H9 (cell line): ENCODE measurements around the gene SP110. TPM values are rescaled to one million over a fixed set of nuclear protein-coding genes. Genes with fewer than 3 reads are reported as not detected.

Source experiments
- DNase-seq: peaks from one replicate; pipeline ENCODE4 v3.0.0-alpha.2; 2017
- H2AFZ ChIP-seq: one replicate; pipeline ENCODE4 v1.6.1; 2013; ENCODE audit warnings: mild to moderate bottlenecking, low read length, control low read depth, moderate library complexity
- H2AK5ac ChIP-seq: 2 replicates; pipeline ENCODE4 v1.6.1; 2013; ENCODE audit warnings: low read length, control low read depth, mixed read lengths; ENCODE audit not compliant: insufficient read length
- H2BK120ac ChIP-seq: one replicate; pipeline ENCODE4 v1.6.1; 2013; ENCODE audit warnings: low read depth, mild to moderate bottlenecking, low read length, control low read depth, inconsistent platforms; ENCODE audit not compliant: poor library complexity, severe bottlenecking
- H2BK12ac ChIP-seq: 2 replicates; pipeline ENCODE4 v1.6.1; 2013; ENCODE audit warnings: low read length, control low read depth, mixed read lengths, low read depth; ENCODE audit not compliant: insufficient read length
- H2BK15ac ChIP-seq: 2 replicates; pipeline ENCODE4 v1.6.1; 2013; ENCODE audit warnings: low read depth, low read length, control low read depth
- H2BK20ac ChIP-seq: one replicate; pipeline ENCODE4 v1.6.1; 2013; ENCODE audit warnings: low read depth, mild to moderate bottlenecking, low read length, control low read depth, inconsistent platforms; ENCODE audit not compliant: poor library complexity, severe bottlenecking
- H2BK5ac ChIP-seq: 2 replicates; pipeline ENCODE4 v1.6.1; 2013; ENCODE audit warnings: low read length, control low read depth, mixed read lengths; ENCODE audit not compliant: insufficient read length
- H3K14ac ChIP-seq: 2 replicates; pipeline ENCODE4 v1.6.1; 2013; ENCODE audit warnings: low read length, control low read depth; ENCODE audit not compliant: insufficient read depth
- H3K18ac ChIP-seq: 2 replicates; pipeline ENCODE4 v1.6.1; 2013; ENCODE audit warnings: low read depth, mild to moderate bottlenecking, mixed read lengths, low read length, control low read depth; ENCODE audit not compliant: insufficient read length
- H3K23ac ChIP-seq: 2 replicates; pipeline ENCODE4 v1.6.1; 2013; ENCODE audit warnings: low read length, control low read depth, mixed read lengths, low read depth; ENCODE audit not compliant: insufficient read length
- H3K23me2 ChIP-seq: 2 replicates; pipeline ENCODE4 v1.6.1; 2013; ENCODE audit warnings: low read depth, mild to moderate bottlenecking, mixed read lengths, low read length, control low read depth; ENCODE audit not compliant: insufficient read length, poor library complexity, severe bottlenecking
- H3K27ac ChIP-seq: 2 replicates; pipeline ENCODE4 v1.5.1; 2013; ENCODE audit warnings: low read length, control low read depth, mixed read lengths, low read depth; ENCODE audit not compliant: insufficient read length
- H3K27me3 ChIP-seq: 2 replicates; pipeline ENCODE4 v1.6.1; 2013; ENCODE audit warnings: low read length, control low read depth, inconsistent platforms; ENCODE audit not compliant: insufficient read depth
- H3K4ac ChIP-seq: 2 replicates; pipeline ENCODE4 v1.6.1; 2013; ENCODE audit warnings: low read depth, mild to moderate bottlenecking, control low read depth, inconsistent platforms, low read length, moderate library complexity
- H3K4me1 ChIP-seq: 2 replicates; pipeline ENCODE4 v1.6.1; 2013; ENCODE audit warnings: low read length, control low read depth, inconsistent platforms; ENCODE audit not compliant: insufficient read depth
- H3K4me2 ChIP-seq: 2 replicates; pipeline ENCODE4 v1.6.1; 2013; ENCODE audit warnings: low read length, control low read depth, mixed read lengths; ENCODE audit not compliant: insufficient read length, insufficient read depth
- H3K56ac ChIP-seq: 2 replicates; pipeline ENCODE4 v1.6.1; 2013; ENCODE audit warnings: low read depth, mild to moderate bottlenecking, mixed read lengths, low read length, control low read depth; ENCODE audit not compliant: insufficient read length
- H3K79me1 ChIP-seq: 2 replicates; pipeline ENCODE4 v1.6.1; 2013; ENCODE audit warnings: low read depth, mild to moderate bottlenecking, moderate library complexity, low read length, control low read depth, inconsistent platforms; ENCODE audit not compliant: insufficient read depth, poor library complexity, severe bottlenecking
- H3K79me2 ChIP-seq: 2 replicates; pipeline ENCODE4 v1.6.1; 2013; ENCODE audit warnings: low read length, control low read depth, inconsistent platforms; ENCODE audit not compliant: insufficient read depth
- H3K9ac ChIP-seq: 2 replicates; pipeline ENCODE4 v1.6.1; 2013; ENCODE audit warnings: low read length, control low read depth, mixed read lengths; ENCODE audit not compliant: insufficient read length; ENCODE audit errors: extremely low read depth
- H3K9me3 ChIP-seq: one replicate; pipeline ENCODE4 v1.6.1; 2013; ENCODE audit warnings: low read depth, low read length, inconsistent platforms; ENCODE audit not compliant: control insufficient read depth
- H3T11ph ChIP-seq: one replicate; pipeline ENCODE4 v1.6.1; 2013; ENCODE audit warnings: mild to moderate bottlenecking, low read length, control low read depth, inconsistent platforms
- H4K20me1 ChIP-seq: one replicate; pipeline ENCODE4 v1.6.1; 2013; ENCODE audit not compliant: control insufficient read depth, insufficient read length, insufficient read depth
- H4K5ac ChIP-seq: 2 replicates; pipeline ENCODE4 v1.6.1; 2013; ENCODE audit warnings: low read depth, mild to moderate bottlenecking, mixed read lengths, low read length, control low read depth; ENCODE audit not compliant: insufficient read length
- H4K8ac ChIP-seq: replicated peaks from 2 replicates; pipeline ENCODE4 v1.6.1; 2013; ENCODE audit warnings: low read length, control low read depth, mixed read lengths, low read depth; ENCODE audit not compliant: insufficient read length
- H4K91ac ChIP-seq: 2 replicates; pipeline ENCODE4 v1.6.1; 2013; ENCODE audit warnings: low read depth, mild to moderate bottlenecking, moderate library complexity, mixed read lengths, low read length, control low read depth; ENCODE audit not compliant: insufficient read length
- H3K27ac Mint-ChIP-seq, 3 experiments: 2 replicates in 2 of 3; 3 replicates in 1 of 3; pipeline ENCODE4 v1.8.0; 2020 to 2021; ENCODE audit warnings: mixed read lengths in 3 of 3, mild to moderate bottlenecking in 1 of 3, moderate library complexity in 1 of 3
- H3K27me3 Mint-ChIP-seq: 2 replicates; pipeline ENCODE4 v1.8.0; 2021; ENCODE audit warnings: low read depth, mild to moderate bottlenecking, moderate library complexity, mixed read lengths
- H3K36me3 Mint-ChIP-seq, 3 experiments: 2 replicates in 2 of 3; 3 replicates in 1 of 3; pipeline ENCODE4 v1.8.0; 2020 to 2021; ENCODE audit warnings: low read depth in 3 of 3, mixed read lengths in 3 of 3; ENCODE audit not compliant: insufficient read depth in 1 of 3
- H3K4me1 Mint-ChIP-seq, 2 experiments: 2 replicates each; pipeline ENCODE4 v1.8.0; 2020; ENCODE audit warnings: mixed read lengths in 2 of 2
- H3K4me3 Mint-ChIP-seq, 2 experiments: 2 replicates in 1 of 2; 3 replicates in 1 of 2; pipeline ENCODE4 v1.8.0; 2020 to 2021; ENCODE audit warnings: mild to moderate bottlenecking in 2 of 2, mixed read lengths in 2 of 2, moderate library complexity in 1 of 2
- H3K9me3 Mint-ChIP-seq, 2 experiments: 2 replicates in 1 of 2; 3 replicates in 1 of 2; pipeline ENCODE4 v1.8.0; 2020; ENCODE audit warnings: mild to moderate bottlenecking in 2 of 2, mixed read lengths in 2 of 2, moderate library complexity in 1 of 2
- WGBS: extraction: QIAGEN DNeasy Blood & Tissue Kit; methylation state at CpG from one replicate; pipeline ENCODE4 v1.1.7; 2013; ENCODE audit warnings: missing lambda C conversion rate, low lambda C conversion rate, mixed read lengths; ENCODE audit not compliant: insufficient read length; ENCODE audit errors: extremely low coverage; 5-methylcytosine and 5-hydroxymethylcytosine counted together
- total RNA-seq: library from RNA; stranded (reverse); gene quantifications from 2 replicates; pipeline ENCODE4 v1.2.1, GENCODE V29; 2021
- TF ChIP-seq, protein P1 (sequence below): fragments of 200-600 bp; sonication (generic); conservative IDR thresholded peaks from 3 replicates; pipeline ENCODE4 v1.8.0; 2021; ENCODE audit warnings: antibody characterized with exemption, mild to moderate bottlenecking

Gene SP110
- total RNA-seq, 1 experiment from 2014 or later, result 3.7 TPM

DNA sequence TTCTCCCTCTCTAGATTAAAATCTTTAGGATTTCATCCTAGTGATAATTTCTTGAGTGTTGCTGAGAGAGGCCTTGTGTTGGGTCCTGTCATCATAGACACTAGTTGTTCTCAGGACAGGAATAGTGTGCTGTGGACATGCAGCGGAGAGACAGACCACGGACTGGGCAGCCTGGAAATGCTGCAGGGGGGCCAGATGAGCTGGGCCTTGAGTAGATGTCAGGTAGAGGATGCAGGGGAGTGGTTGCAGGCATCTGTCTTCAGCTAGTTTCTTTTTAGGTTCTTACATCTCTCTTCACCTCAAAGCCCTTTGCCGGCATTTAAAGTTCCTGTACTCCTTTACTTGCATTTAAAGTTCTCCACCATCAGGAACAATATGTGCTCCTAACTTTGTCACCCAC is 42.8 kb downstream of the SP110 start:
- no peak overlapping the region for H3K27ac ChIP-seq
- H3K4me2 ChIP-seq, result no peak overlapping the region
- no peak overlapping the region for H2BK15ac ChIP-seq
- H3K9me3 ChIP-seq, result no peaks in the 10 kb centered on the region
- H3K18ac ChIP-seq, result no peak overlapping the region
- no peak overlapping the region for H3T11ph ChIP-seq
- H3K14ac ChIP-seq, result no peak overlapping the region
- Mint-ChIP-seq H3K4me3 (no peak overlapping the region), H3K4me1 (peaks cover 29 to 38% of the 10 kb centered on the region in 2 experiments), H3K9me3 (peaks cover 3 to 4% of the 10 kb centered on the region in 2 experiments; a peak in 2 of 5 replicates), H3K36me3 (peaks cover 0 to 10% (median 9%) of the 10 kb centered on the region in 3 experiments; a peak in 4 of 7 replicates), H3K27ac (no peak overlapping the region; a peak in 1 of 7 replicates), H3K27me3 (peaks cover 12% of the 10 kb centered on the region)
- no peak overlapping the region for H2BK5ac ChIP-seq
- peaks cover 4% of the 10 kb centered on the region for H3K4me1 ChIP-seq
- no peak overlapping the region for H4K8ac ChIP-seq
- H3K27me3 ChIP-seq, result no peaks in the 10 kb centered on the region
- no peak overlapping the region for H2BK20ac ChIP-seq
- no peak overlapping the region for H3K4ac ChIP-seq
- no peak overlapping the region for H3K56ac ChIP-seq
- no peaks in the 10 kb centered on the region for H3K79me2 ChIP-seq
- no peak overlapping the region for H3K9ac ChIP-seq
- no peak overlapping the region for H4K91ac ChIP-seq
- H2BK12ac ChIP-seq, result no peak overlapping the region
- no peaks in the 10 kb centered on the region for H3K79me1 ChIP-seq
- H4K5ac ChIP-seq, result no peak overlapping the region
- no peak overlapping the region for H2AK5ac ChIP-seq
- WGBS, result no CpG with 5 or more reads among the region's 3 CpGs
- TF ChIP-seq, protein P1, sequence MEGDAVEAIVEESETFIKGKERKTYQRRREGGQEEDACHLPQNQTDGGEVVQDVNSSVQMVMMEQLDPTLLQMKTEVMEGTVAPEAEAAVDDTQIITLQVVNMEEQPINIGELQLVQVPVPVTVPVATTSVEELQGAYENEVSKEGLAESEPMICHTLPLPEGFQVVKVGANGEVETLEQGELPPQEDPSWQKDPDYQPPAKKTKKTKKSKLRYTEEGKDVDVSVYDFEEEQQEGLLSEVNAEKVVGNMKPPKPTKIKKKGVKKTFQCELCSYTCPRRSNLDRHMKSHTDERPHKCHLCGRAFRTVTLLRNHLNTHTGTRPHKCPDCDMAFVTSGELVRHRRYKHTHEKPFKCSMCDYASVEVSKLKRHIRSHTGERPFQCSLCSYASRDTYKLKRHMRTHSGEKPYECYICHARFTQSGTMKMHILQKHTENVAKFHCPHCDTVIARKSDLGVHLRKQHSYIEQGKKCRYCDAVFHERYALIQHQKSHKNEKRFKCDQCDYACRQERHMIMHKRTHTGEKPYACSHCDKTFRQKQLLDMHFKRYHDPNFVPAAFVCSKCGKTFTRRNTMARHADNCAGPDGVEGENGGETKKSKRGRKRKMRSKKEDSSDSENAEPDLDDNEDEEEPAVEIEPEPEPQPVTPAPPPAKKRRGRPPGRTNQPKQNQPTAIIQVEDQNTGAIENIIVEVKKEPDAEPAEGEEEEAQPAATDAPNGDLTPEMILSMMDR, result no peak
- H2AFZ ChIP-seq, result no peak overlapping the region
- H3K23ac ChIP-seq, result no peak overlapping the region
- no peaks in the 10 kb centered on the region for H3K23me2 ChIP-seq
- DNase-seq, result no peak
- H4K20me1 ChIP-seq, result no peaks in the 10 kb centered on the region
- H2BK120ac ChIP-seq, result no peak overlapping the region
